Fibroblast of the aortic adventitia (primary cell): ENCODE measurements around the gene PLXNA4. TPM values are rescaled to one million over a fixed set of nuclear protein-coding genes. Genes with fewer than 3 reads are reported as not detected.

Source experiments
- DNase-seq: peaks from one replicate; pipeline ENCODE4 v3.0.0-alpha.2; 2010; ENCODE audit warnings: low read depth
- H3K4me3 ChIP-seq: 2 replicates; pipeline ENCODE4 v1.5.1; 2011; ENCODE audit warnings: low read depth, mild to moderate bottlenecking, control low read depth, low read length, moderate library complexity
- total RNA-seq: library from RNA; depleted of rRNA; stranded (reverse); fragments of >200 nt; gene quantifications from 2 replicates; pipeline ENCODE4 v1.2.3, GENCODE V29; 2012; ENCODE audit warnings: low replicate concordance
- TF ChIP-seq, protein P1 (sequence below): IDR thresholded peaks from 2 replicates; pipeline ENCODE4 v1.5.1; 2011; ENCODE audit warnings: mild to moderate bottlenecking, low read length, control low read depth, inconsistent platforms; ENCODE audit not compliant: insufficient read depth

The PLXNA4 gene
- total RNA-seq, 1 donor, result 3.0 TPM

DNA sequence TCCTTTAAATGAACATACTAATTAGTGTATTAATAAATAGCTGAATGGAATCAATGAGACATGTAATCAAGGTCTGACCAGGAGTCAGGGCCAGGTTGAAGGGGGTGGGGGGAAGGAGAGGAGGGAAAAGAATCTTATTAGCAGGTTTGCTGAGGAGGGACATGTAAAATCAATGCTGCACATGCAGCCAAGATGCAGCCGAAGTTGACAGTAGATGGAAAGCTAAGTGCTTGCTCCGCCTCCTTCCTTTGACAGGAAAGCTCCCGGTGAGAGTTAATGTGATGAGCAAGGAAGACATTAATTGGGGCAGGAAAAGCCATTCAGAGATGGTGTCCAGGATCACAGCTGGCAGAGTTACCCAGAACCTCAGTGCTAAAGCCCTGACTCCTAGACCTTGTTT lies 24.4 kb downstream of the PLXNA4 start:
- TF ChIP-seq, protein P1, sequence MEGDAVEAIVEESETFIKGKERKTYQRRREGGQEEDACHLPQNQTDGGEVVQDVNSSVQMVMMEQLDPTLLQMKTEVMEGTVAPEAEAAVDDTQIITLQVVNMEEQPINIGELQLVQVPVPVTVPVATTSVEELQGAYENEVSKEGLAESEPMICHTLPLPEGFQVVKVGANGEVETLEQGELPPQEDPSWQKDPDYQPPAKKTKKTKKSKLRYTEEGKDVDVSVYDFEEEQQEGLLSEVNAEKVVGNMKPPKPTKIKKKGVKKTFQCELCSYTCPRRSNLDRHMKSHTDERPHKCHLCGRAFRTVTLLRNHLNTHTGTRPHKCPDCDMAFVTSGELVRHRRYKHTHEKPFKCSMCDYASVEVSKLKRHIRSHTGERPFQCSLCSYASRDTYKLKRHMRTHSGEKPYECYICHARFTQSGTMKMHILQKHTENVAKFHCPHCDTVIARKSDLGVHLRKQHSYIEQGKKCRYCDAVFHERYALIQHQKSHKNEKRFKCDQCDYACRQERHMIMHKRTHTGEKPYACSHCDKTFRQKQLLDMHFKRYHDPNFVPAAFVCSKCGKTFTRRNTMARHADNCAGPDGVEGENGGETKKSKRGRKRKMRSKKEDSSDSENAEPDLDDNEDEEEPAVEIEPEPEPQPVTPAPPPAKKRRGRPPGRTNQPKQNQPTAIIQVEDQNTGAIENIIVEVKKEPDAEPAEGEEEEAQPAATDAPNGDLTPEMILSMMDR, result no peak
- H3K4me3 ChIP-seq, result no peak overlapping the region
- no peak for DNase-seq

DNA sequence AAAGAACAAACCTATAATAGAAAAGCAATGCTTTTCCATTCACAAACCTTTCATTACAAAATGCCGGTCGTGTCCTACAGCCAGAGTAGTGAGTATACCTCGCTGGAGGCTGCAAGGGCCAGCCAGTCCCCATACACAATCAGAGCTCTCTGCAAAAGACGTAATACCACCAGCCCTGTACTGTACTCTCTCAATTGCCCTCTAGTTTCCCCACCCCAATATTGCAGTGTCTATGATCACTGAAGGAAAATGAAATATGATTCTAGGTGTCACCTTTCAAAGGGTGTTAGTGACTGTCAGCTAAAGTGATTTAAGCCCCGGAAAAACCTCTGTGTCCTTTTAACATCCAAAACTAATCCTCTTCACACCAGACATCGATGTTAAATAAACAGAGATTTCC lies 24.8 kb downstream of the PLXNA4 start:
- H3K4me3 ChIP-seq, result no peak overlapping the region
- TF ChIP-seq, protein P1, result no peak
- DNase-seq, result no peak

DNA sequence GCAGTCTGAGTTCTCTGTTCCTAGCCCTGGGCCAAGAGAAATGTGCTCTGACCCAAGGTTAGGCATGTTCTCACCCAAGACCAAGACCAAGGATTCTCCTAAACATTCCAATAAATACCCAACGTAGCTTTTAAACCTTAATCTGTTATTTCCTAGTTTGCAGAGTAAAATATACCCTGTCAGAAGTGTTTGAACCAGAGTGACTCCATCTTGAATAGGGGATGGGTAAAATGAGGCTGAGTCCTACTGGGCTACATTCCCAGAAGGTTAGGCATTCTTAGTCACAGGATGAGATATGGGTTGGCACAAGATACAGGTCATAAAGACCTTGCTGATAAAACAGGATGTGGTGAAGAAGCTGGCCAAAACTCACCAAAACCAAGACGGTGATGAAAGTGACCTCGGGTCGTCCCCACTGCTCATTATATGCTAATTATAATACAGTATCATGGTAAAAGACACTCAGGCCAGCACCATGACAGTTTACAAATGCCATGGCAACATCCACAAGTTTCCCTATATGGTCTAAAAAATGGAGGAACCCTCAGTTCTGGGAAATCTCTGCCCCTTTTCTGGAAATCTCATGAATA lies 27.7 kb downstream of the PLXNA4 start:
- H3K4me3 ChIP-seq, result no peak overlapping the region
- DNase-seq, result peak; percentile 82
- TF ChIP-seq, protein P1, result no peak

DNA sequence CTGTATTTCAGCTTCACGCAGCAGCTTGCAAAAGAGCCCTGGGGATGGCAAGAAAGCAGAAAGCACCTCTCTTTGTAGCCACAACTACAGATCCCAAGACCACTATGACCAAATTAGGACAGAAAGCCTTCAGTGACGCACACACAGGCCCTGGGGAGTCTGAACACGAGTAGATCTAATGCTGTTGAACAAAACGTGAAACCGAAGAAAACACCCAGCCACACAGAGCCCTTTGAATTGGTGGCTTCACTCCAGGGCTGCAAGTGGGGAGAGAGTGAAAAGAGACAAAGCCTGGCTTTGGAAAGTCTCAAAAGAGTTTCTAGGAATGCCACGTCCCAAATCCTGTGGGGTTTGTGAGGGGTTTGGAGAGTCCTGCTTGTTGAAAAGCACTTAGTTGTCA lies 28.4 kb downstream of the PLXNA4 start:
- no peak overlapping the region for H3K4me3 ChIP-seq
- no peak for DNase-seq
- TF ChIP-seq, protein P1, result no peak

DNA sequence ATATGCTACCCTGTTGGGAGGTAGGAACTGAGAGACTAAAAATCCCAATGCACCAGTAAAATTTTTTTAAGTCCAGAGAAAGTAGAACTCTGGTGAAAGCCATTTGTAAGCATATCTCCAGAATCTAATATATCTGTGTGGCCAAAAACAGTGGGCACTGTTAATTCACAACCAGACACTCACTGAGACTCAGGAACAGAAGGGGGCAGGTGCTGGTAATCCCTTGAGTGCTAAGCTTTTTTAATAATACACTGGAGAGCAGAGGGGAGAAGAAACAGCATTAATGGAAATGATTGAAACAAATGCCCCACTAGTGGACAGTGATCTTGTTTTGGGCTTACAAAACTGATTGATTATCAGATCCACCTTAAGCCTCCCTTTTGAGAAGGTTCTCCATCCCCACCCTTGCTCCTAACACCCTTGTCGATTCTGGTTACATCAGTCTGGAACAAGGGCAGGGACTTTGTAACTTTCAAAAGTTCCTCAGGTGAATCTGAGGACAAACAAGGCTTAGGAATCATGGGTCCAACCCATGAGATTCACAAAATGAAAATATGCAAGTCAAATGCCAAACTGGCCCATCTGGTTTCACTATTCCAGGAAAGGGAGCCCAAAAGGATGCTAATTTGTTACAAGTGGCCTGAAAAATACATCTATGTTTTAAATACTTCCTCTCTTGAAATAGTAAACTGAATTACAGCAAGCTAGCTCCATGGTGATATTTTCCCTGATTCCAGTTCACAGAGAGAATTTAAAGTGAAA lies 29.7 kb downstream of the PLXNA4 start:
- TF ChIP-seq, protein P1, result no peak
- DNase-seq, result peak; percentile 40
- no peak overlapping the region for H3K4me3 ChIP-seq

DNA sequence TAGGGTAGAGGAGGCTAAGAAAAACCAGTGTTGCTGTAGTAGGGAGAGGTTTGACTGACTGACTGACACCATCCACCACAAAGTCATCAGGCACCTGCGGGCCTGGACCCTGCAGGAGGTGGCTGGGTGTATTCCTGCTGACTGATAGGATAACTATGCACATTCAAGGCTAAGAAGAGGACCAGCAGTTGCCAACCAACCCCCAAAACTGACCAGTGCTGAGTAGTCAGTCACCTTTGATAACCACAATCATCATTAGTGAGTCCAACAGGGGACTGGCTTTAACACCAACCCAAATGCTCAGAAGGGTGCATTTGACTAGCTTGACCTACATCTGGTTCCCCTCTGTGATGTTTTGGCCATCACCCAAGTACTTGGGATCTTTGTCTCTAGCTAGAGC lies 30.5 kb downstream of the PLXNA4 start:
- no peak overlapping the region for H3K4me3 ChIP-seq
- DNase-seq, result no peak
- TF ChIP-seq, protein P1, result no peak
